AG10803 (cell line): ENCODE data around the gene SEC14L5.

Source experiments
- DNase-seq: peaks from one replicate; pipeline ENCODE4 v3.0.0; 2010; ENCODE audit warnings: low read depth
- H3K4me3 ChIP-seq: 2 replicates; pipeline ENCODE4 v1.5.1; 2011; ENCODE audit warnings: mild to moderate bottlenecking, low read length, control low read depth
- CTCF ChIP-seq: conservative IDR thresholded peaks from 2 replicates; pipeline ENCODE4 v1.5.1; 2011; ENCODE audit warnings: mild to moderate bottlenecking, low read length, control low read depth, inconsistent platforms

The SEC14L5 gene

GRCh38 chr16:5005916-5006315 is 47.8 kb downstream of the SEC14L5 start:
- no peak for TF ChIP-seq CTCF
- DNase-seq: no peak

GRCh38 chr16:5006348-5007193 is 48.4 kb downstream of the SEC14L5 start:
- no peak overlapping the region for H3K4me3 ChIP-seq
- no peak for TF ChIP-seq CTCF
- no peak for DNase-seq

More at GRCh38 chr16:5005916-5006315, 47.8 kb downstream of the SEC14L5 start:
- no peak overlapping the region for H3K4me3 ChIP-seq

GRCh38 chr16:5007256-5007655 is 49.1 kb downstream of the SEC14L5 start:
- no peak for TF ChIP-seq CTCF
- no peak for DNase-seq
- no peak overlapping the region for H3K4me3 ChIP-seq

- no peak for DNase-seq
- TF ChIP-seq CTCF: no peak
These were observed 50.2 kb downstream of the SEC14L5 start for GRCh38 chr16:5008311-5008731.

GRCh38 chr16:5010576-5011329 is 52.6 kb downstream of the SEC14L5 start:
- H3K4me3 ChIP-seq: no peak overlapping the region
- DNase-seq: no peak
- TF ChIP-seq CTCF: no peak

More at GRCh38 chr16:5008311-5008731, 50.2 kb downstream of the SEC14L5 start:
- H3K4me3 ChIP-seq: no peak overlapping the region

GRCh38 chr16:5011637-5012036 is 53.5 kb downstream of the SEC14L5 start:
- no peak for TF ChIP-seq CTCF
- no peak for DNase-seq
- H3K4me3 ChIP-seq: no peak overlapping the region
